Colonic mucosa (tissue), 4 donors: ENCODE data around the gene ARHGAP12. TPM values are rescaled to one million over a fixed set of nuclear protein-coding genes. Genes with fewer than 3 reads are reported as not detected.

ENCODE experiments used
- DNase-seq: peaks from one replicate; pipeline ENCODE4 v3.0.0-alpha.2; 2020
- H3K27ac ChIP-seq: fragments of 200-600 bp; one replicate; pipeline ENCODE4 v1.8.0; 2021
- H3K27me3 ChIP-seq: fragments of 200-600 bp; one replicate; pipeline ENCODE4 v1.8.0; 2021
- H3K36me3 ChIP-seq: fragments of 200-600 bp; one replicate; pipeline ENCODE4 v1.8.0; 2021
- H3K4me1 ChIP-seq: fragments of 200-600 bp; one replicate; pipeline ENCODE4 v1.8.0; 2021; ENCODE audit warnings: mild to moderate bottlenecking
- H3K4me3 ChIP-seq: fragments of 200-600 bp; one replicate; pipeline ENCODE4 v1.8.0; 2021
- H3K9ac ChIP-seq, 2 donors: one replicate each; pipeline ENCODE4 v1.7.0; 2013; ENCODE audit warnings: control low read depth in 2 of 2, low read depth in 2 of 2, low read length in 2 of 2
- H3K9me3 ChIP-seq: fragments of 200-600 bp; one replicate; pipeline ENCODE4 v1.8.0; 2021
- CTCF ChIP-seq: fragments of 200-600 bp; IDR thresholded peaks from one replicate; pipeline ENCODE4 v1.8.0; 2022; ENCODE audit warnings: antibody characterized with exemption, mild to moderate bottlenecking
- intact Hi-C: fragments of 100-400 bp; cut with DNase I; formaldehyde crosslinking; loops from one replicate; pipeline ENCODE4 v1.14.1; 2022
- total RNA-seq, 2 donors: library from RNA; stranded (reverse); fragmentation: NEBNext Ultra II Directional in 1 of 2; extraction: Animal tissue kit (Norgen Biotek cat#: 25700) in 1 of 2; gene quantifications; one replicate each; pipeline ENCODE4 v1.2.1, GENCODE V29; 2021
- donor health status: healthy.
- donor health status: DM: no; HTN: no; CAD: no.
- donor health status: DM: no; HTN: no; CAD: no.

ARHGAP12 gene
- total RNA-seq, 2 donors from 2014 or later: 25.1 to 43.9 TPM

DNA sequence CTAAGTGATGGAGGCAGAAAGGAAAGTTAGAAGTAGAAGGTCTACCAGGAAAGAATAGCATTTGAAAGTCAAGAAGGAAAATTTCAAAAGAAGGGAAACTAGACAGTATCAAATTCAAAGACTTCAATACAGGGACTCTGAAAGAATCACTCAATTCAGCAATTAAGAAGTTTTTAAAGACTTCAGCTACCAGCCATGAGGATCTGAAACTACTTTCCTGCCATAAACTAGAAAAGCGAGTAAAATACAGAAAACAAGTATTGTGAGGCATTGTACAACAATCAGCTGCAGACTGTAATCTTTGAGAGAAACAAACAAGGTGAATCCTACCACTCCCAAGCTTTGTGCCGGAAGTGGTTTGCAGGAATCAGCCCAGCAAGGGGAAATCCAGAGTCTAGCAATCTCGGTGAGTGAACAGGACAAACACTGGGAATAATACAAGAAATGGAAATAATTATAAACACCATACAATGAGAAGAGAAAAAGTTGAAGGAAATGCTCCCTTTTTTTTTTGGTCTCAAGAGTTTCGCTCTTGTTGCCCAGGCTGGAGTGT, 62.4 kb downstream of the ARHGAP12 start:
- Histone ChIP-seq H3K9ac (peak overlapping the region in 1 of 2 donors; percentile 19), H3K4me1 (peaks cover 3% of the 10 kb centered on the region), H3K4me3 (no peak overlapping the region), H3K27me3 (no peaks in the 10 kb centered on the region), H3K27ac (peak overlapping the region; percentile 54), H3K9me3 (no peaks in the 10 kb centered on the region), H3K36me3 (no peaks in the 10 kb centered on the region)
- peak; percentile 52 for DNase-seq
- intact Hi-C loops: no loop called here
- no peak for TF ChIP-seq CTCF

- intact Hi-C loops: loop anchor here (5.0 kb wide), 1 partner anchor 82 kb away; no protein-coding TSS in a partner anchor
Measured at GRCh38 chr10:31864834-31865518, 63.7 kb downstream of the ARHGAP12 start.

GRCh38 chr10:31855033-31855432, 73.6 kb downstream of the ARHGAP12 start:
- Histone ChIP-seq H3K27me3 (no peaks in the 10 kb centered on the region), H3K9me3 (no peaks in the 10 kb centered on the region), H3K4me3 (no peak overlapping the region), H3K9ac (no peak overlapping the region), H3K27ac (no peak overlapping the region), H3K36me3 (peaks cover 4% of the 10 kb centered on the region), H3K4me1 (no peaks in the 10 kb centered on the region)
- no peak for DNase-seq
- no peak for TF ChIP-seq CTCF
- intact Hi-C loops: no loop called here

More at GRCh38 chr10:31864834-31865518, 63.7 kb downstream of the ARHGAP12 start:
- Histone ChIP-seq H3K27ac (peak overlapping the region; percentile 54), H3K4me1 (peaks cover 3% of the 10 kb centered on the region), H3K9me3 (no peaks in the 10 kb centered on the region), H3K36me3 (peaks cover 1% of the 10 kb centered on the region), H3K27me3 (no peaks in the 10 kb centered on the region), H3K4me3 (no peak overlapping the region), H3K9ac (peak overlapping the region in 1 of 2 donors; percentile 2)
- TF ChIP-seq CTCF: no peak
- DNase-seq: no peak

DNA sequence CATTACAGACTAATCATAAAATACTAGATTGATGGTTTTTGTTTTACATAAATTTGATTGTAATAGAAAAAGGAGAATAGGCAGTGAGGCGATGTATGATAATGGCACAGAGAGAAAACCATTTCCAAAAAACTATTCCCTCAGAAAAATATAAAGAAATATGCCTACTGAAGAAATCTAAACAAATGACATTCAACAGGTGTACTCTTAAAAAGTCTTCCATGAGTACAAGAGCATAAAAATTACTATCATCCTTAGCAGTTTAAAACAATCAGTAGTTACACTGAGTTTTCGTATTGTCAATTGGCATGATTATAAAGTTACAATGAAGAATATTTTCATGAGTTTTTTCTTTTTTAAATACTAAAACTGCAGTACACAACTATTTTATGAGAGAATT, 75.0 kb downstream of the ARHGAP12 start:
- intact Hi-C loops: no loop called here

GRCh38 chr10:31851216-31851615, 77.4 kb downstream of the ARHGAP12 start:
- Histone ChIP-seq H3K4me1 (no peaks in the 10 kb centered on the region), H3K9ac (no peak overlapping the region), H3K9me3 (no peaks in the 10 kb centered on the region), H3K36me3 (no peaks in the 10 kb centered on the region), H3K27ac (no peak overlapping the region), H3K27me3 (no peaks in the 10 kb centered on the region), H3K4me3 (no peak overlapping the region)
- DNase-seq: no peak
- no peak for TF ChIP-seq CTCF
- intact Hi-C loops: no loop called here

More for the DNA sequence above, 75.0 kb downstream of the ARHGAP12 start:
- Histone ChIP-seq H3K4me1 (no peaks in the 10 kb centered on the region), H3K27ac (no peak overlapping the region), H3K4me3 (no peak overlapping the region), H3K9me3 (no peaks in the 10 kb centered on the region), H3K9ac (no peak overlapping the region), H3K36me3 (no peaks in the 10 kb centered on the region), H3K27me3 (no peaks in the 10 kb centered on the region)
- DNase-seq: no peak
- no peak for TF ChIP-seq CTCF
